ENCODE measurements around the gene KLHL30.

The KLHL30 gene

DNA sequence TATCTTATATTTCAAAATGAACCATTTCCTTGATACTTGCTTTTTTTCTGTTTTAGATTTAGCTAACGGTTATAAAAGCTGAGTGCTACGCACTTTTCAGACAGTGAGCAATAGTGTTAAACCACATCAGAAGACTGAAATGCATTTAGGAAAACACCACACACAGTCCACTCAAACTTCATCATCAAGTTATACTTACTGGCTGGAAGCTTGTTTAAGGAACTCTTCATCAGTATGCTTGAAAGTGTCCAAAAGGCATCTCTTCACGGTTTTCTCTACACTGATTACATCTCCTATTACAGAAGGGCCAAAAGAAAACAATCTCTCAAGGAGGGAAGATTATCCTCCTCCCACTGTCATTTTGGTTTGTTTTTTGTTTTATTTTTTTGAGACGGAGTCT, 45.4 kb downstream of the KLHL30 start:
- DNase-seq (ENCODE audit: low read depth) = no peak

DNA sequence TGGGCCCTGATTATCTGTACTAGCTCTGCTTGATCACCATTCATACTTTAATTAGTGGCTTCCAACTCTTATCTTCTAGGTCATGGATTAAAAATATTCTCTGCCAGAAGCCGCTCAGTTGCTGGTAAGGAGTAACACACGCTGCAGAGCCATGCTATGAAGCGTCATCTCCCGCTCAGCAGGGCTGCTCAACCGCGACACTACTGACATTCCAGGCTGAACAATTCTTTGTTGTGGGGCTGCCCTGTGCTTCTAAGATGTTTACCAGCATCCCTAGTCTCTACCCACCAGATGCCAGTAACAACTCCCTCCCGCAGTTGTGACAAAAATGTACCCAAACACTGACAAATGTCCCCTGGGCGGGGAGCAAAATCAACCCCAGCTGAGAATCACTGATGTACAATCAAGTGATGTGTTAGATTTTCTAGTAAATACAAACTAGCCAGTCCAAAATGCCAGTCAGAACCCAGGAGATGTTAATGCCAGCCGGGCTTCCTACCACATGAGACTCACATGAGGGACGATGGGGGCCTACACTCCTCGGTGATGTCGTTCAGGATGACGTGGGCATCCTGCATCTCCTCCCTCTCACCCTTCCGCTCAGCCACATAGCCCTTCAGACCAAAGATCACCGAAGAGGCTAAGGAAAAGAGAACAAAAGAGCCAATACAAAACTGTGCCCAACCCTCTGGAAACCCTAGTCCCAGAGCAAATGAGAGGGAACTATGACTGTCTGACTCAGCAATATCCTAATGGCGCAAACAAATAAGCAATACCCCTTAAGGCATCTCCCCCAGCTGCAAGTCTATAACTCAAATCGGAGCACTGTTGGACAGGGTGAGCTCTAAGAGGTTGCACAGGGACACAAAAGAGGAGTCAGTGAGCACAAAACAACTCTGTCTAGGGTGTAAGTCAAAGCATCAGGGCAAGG, 49.4 kb downstream of the KLHL30 start:
- DNase-seq (ENCODE audit: low read depth) = no peak

DNA sequence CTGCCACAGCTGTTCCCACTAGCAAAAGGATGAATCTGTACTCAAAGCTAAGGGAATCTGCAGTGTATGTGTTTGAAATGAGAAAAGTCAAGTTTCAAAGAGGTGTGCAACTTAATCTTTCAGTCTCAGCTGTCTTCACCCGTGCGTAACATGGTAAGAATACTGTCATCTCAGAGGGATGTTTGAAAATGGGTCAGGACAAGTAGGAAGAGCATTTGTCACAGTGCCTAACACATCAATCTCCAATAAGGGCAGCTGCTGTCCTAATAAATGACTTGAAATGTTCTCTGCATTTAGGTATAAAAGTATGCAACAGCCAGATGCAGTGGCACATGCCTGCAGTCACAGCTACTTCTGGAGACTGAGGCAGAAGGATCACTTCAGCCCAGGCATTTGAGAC, 52.0 kb downstream of the KLHL30 start:
- DNase-seq (ENCODE audit: low read depth) = no peak

Measured in activated T-helper 1 cell treated with Interleukin-2 at 50 U/mL for 16 hours (primary cell).